Activated T-cell treated with anti-CD3 and anti-CD28 coated beads, Interleukin-2, amount 50 U/mL, for 4 hours (primary cell): Measurements from ENCODE around the gene CDKAL1. TPM values are rescaled to one million over a fixed set of nuclear protein-coding genes. Genes with fewer than 3 reads are reported as not detected.
A peak's percentile ranks its signal among the peaks of the same experiment; 100 is the strongest.

Experiments used
- ATAC-seq, 2 donors: fragments of 200-7000 bp; cut with Tn5 transposase; one replicate each; pipeline ENCODE4 v1.10.0; 2021
- DNase-seq: peaks from one replicate; pipeline ENCODE4 v3.0.0-alpha.2; 2020
- H3K27me3 Mint-ChIP-seq: one replicate; pipeline ENCODE4 v1.8.0; 2021; ENCODE audit warnings: low read depth, mixed read lengths
- H3K36me3 Mint-ChIP-seq: one replicate; pipeline ENCODE4 v1.8.0; 2022; ENCODE audit warnings: mixed read lengths; ENCODE audit not compliant: insufficient read depth
- H3K4me1 Mint-ChIP-seq: one replicate; pipeline ENCODE4 v1.8.0; 2021; ENCODE audit warnings: low read depth, mixed read lengths
- H3K4me3 Mint-ChIP-seq: one replicate; pipeline ENCODE4 v1.8.0; 2021; ENCODE audit warnings: mild to moderate bottlenecking, moderate library complexity, mixed read lengths
- H3K9me3 Mint-ChIP-seq: one replicate; pipeline ENCODE4 v1.8.0; 2021; ENCODE audit warnings: mixed read lengths
- total RNA-seq, 3 donors: library from RNA; stranded (reverse); gene quantifications; one replicate each; pipeline ENCODE4 v1.2.1, GENCODE V29; 2021

The CDKAL1 gene
- total RNA-seq, 3 donors from 2014 or later: 23.2 to 26.0 (median 23.6) TPM

DNA sequence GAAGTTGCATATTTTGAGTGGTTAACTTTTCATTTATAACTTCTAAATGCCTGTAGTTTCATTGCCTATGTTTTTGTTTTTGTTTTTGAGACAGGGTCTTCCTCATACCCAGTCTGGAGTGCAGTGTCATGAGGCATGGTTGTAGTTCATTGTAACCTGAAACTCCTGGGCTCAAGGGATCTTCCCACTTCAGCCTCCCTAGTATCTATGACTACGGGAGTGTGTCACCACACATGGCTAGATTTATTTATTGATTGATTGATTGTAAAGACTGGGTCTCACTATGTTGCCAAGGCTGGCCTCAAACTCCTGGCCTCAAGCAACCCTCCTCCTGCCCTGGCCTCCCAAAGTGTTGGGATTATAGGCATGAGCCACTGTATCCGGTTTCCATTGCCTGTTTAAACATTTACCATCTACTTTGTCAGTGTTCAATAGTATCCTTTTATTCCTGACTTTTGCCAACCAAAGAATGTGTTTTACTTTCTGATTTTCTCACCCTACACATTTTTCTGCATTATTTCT, 144.6 kb downstream of the CDKAL1 start:
- DNase-seq: no peak
- no peak for ATAC-seq
- Mint-ChIP-seq H3K4me3 (no peak overlapping the region), H3K4me1 (peaks cover 21% of the 10 kb centered on the region), H3K9me3 (no peaks in the 10 kb centered on the region), H3K27me3 (no peaks in the 10 kb centered on the region), H3K36me3 (peaks cover 8% of the 10 kb centered on the region)

- ATAC-seq (no peak), DNase-seq (no peak)
- Mint-ChIP-seq H3K27me3 (no peaks in the 10 kb centered on the region), H3K4me1 (peaks cover 21% of the 10 kb centered on the region), H3K36me3 (peaks cover 17% of the 10 kb centered on the region), H3K9me3 (no peaks in the 10 kb centered on the region), H3K4me3 (no peak overlapping the region)
Measured at GRCh38 chr6:20680697-20681165, 146.5 kb downstream of the CDKAL1 start.

- Mint-ChIP-seq H3K27me3 (no peaks in the 10 kb centered on the region), H3K4me3 (no peak overlapping the region), H3K9me3 (no peaks in the 10 kb centered on the region), H3K36me3 (peaks cover 17% of the 10 kb centered on the region), H3K4me1 (peaks cover 21% of the 10 kb centered on the region)
- ATAC-seq (no peak), DNase-seq (no peak)
Measured at GRCh38 chr6:20681243-20681684, 147.0 kb downstream of the CDKAL1 start.

- Mint-ChIP-seq H3K36me3 (peaks cover 14% of the 10 kb centered on the region), H3K27me3 (no peaks in the 10 kb centered on the region), H3K4me1 (peaks cover 33% of the 10 kb centered on the region), H3K9me3 (no peaks in the 10 kb centered on the region), H3K4me3 (no peak overlapping the region)
- ATAC-seq (no peak), DNase-seq (no peak)
Measured at GRCh38 chr6:20684474-20684873, 150.2 kb downstream of the CDKAL1 start.

DNA sequence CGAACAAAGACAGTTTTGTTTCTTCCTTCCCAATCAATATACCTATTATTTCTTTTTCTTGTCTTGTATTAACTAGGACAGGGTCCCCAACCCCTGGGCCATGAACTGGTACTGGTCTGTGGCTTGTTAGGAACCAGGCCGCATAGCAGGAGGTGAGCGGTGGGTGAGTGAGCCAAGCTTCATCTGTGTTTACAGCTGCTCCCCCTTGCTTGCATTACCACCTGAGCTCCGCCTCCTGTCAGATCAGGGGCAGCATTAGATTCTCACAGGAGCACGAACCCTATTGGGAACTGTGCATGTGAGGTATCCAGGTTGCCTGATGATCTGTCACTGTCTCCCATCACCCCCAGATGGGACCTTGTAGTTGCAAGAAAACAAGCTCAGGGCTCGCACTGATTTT, 151.9 kb downstream of the CDKAL1 start:
- H3K36me3 Mint-ChIP-seq: peaks cover 14% of the 10 kb centered on the region
- H3K9me3 Mint-ChIP-seq: no peaks in the 10 kb centered on the region
- H3K27me3 Mint-ChIP-seq: no peaks in the 10 kb centered on the region
- no peak for ATAC-seq
- DNase-seq: no peak
- H3K4me3 Mint-ChIP-seq: no peak overlapping the region
- H3K4me1 Mint-ChIP-seq: peaks cover 28% of the 10 kb centered on the region

DNA sequence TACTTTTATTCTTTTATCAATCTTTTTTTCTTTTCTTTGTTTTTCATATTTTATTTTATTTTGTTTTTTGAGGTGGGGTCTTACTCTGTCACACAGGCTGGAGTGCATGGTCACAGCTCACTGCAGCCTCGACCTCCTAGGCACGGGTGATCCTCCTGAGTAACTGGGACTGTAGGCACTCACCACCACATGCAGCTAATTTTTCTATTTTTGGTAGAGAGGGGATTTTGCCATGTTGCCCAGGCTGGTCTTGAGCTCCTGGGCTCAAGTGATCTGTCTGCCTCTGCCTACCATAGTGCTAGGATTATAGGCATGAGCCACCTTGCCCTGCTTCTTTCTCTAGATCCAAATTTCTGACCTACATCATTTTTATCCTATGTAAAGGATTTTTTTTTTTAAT, 153.2 kb downstream of the CDKAL1 start:
- no peak for ATAC-seq
- H3K36me3 Mint-ChIP-seq: peaks cover 14% of the 10 kb centered on the region

GRCh38 chr6:20688710-20689500, 154.6 kb downstream of the CDKAL1 start:
- Mint-ChIP-seq H3K36me3 (peaks cover 12% of the 10 kb centered on the region), H3K4me1 (peaks cover 33% of the 10 kb centered on the region), H3K4me3 (peak overlapping the region; percentile 3), H3K27me3 (no peaks in the 10 kb centered on the region), H3K9me3 (no peaks in the 10 kb centered on the region)
- ATAC-seq: peak; percentile 80 to 87
- no peak for DNase-seq

More for the DNA sequence above, 153.2 kb downstream of the CDKAL1 start:
- H3K27me3 Mint-ChIP-seq: no peaks in the 10 kb centered on the region
- DNase-seq: no peak
- H3K4me1 Mint-ChIP-seq: peaks cover 30% of the 10 kb centered on the region
- no peak overlapping the region for H3K4me3 Mint-ChIP-seq
- H3K9me3 Mint-ChIP-seq: no peaks in the 10 kb centered on the region

- no peaks in the 10 kb centered on the region for H3K9me3 Mint-ChIP-seq
- peaks cover 4% of the 10 kb centered on the region for H3K36me3 Mint-ChIP-seq
- ATAC-seq (no peak), DNase-seq (no peak)
- peaks cover 35% of the 10 kb centered on the region for H3K4me1 Mint-ChIP-seq
- no peaks in the 10 kb centered on the region for H3K27me3 Mint-ChIP-seq
- no peak overlapping the region for H3K4me3 Mint-ChIP-seq
Measured at GRCh38 chr6:20691185-20691584, 156.9 kb downstream of the CDKAL1 start.

DNA sequence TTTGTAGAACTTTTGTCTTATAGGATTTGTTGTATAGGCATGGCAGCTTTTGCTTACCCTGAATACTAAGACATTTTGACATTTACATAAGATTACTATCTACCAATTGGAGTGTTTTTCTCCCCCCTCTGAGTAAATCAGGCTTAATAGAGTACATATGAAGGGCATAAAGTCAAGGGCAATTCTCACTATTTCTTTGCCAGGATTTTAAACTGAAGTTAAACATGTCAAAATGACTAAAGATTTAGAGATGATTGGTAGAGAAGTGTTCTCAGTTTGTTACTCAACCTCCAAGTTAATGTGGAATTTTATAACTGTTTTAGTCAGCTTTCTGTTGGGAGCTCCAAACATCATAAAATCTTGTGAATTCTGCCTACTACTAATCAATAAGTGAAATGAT, 157.8 kb downstream of the CDKAL1 start:
- DNase-seq: no peak
- Mint-ChIP-seq H3K27me3 (no peaks in the 10 kb centered on the region), H3K9me3 (no peaks in the 10 kb centered on the region), H3K4me1 (peaks cover 35% of the 10 kb centered on the region), H3K4me3 (no peak overlapping the region), H3K36me3 (peaks cover 4% of the 10 kb centered on the region)
- ATAC-seq: no peak

DNA sequence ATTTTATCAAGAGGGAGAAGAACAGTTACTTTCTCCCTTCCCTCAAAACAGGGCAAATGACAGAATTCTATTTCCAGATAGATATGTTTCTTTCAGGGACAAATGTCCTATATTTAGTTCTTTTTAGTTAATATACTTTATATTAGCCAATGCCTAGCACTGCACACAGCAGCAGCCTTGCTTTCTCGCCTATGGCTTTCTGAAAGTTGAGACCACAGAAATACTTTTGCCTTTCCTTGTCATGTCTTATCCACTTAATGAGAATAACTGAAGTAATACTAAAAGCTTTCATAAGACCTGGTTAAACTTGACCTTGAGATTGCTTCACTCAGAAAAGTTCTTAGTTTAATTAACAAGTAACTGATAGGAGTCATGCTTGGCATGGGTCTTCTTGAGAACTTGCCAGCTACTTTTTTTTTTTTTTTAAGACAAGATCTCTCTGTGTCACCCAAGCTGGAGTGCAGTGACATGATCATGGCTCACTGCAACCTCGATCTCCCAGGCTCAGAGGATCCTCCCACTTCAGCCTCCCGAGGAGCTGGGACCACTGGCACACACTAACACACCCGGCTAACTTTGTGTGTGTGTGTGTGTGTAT, 159.3 kb downstream of the CDKAL1 start:
- DNase-seq (no peak), ATAC-seq (no peak)
- Mint-ChIP-seq H3K4me1 (peaks cover 29% of the 10 kb centered on the region), H3K27me3 (no peaks in the 10 kb centered on the region), H3K36me3 (no peaks in the 10 kb centered on the region), H3K9me3 (no peaks in the 10 kb centered on the region), H3K4me3 (no peak overlapping the region)

DNA sequence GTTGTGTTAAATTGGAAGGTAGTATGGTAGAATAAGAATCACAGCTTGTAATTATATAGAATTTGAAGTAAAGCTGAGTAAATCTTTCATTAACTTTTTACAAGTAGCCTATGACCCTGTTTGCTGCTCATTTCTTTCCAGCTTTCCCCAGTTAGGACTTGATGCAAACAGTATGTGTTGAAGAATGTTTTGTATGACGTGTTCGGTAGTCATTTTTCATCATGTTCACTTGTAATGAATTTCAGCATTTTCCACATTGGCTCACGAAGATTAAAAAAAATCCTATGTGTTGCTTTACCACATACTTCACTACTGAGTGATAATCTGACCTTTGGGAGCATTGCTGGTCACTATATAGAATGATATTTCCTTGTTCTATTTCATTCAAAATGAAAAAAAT, 162.4 kb downstream of the CDKAL1 start:
- no peaks in the 10 kb centered on the region for H3K27me3 Mint-ChIP-seq
- H3K4me1 Mint-ChIP-seq: peaks cover 19% of the 10 kb centered on the region
- no peaks in the 10 kb centered on the region for H3K9me3 Mint-ChIP-seq
- no peak overlapping the region for H3K4me3 Mint-ChIP-seq
- DNase-seq (no peak), ATAC-seq (no peak)
- no peaks in the 10 kb centered on the region for H3K36me3 Mint-ChIP-seq

DNA sequence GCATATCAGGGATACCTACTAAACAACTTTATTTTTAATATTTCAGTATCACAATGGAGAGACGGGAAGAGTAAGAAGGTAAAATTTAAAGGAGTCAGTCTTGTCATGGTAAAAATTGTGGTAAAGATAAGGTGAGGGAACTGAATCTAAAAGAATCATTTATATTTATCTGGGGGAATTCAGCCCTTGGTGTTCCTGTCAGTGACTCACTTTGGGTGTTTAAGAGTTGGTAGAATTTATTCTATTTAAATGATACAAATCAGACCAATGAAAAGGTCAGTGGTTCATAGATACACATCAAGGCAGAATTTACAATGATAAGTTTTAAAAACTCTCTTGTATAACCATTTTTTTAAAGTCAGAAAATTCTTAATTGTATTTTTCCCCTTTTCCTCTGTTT, 164.4 kb downstream of the CDKAL1 start:
- Mint-ChIP-seq H3K27me3 (no peaks in the 10 kb centered on the region), H3K4me1 (peaks cover 16% of the 10 kb centered on the region), H3K9me3 (no peaks in the 10 kb centered on the region), H3K36me3 (no peaks in the 10 kb centered on the region), H3K4me3 (no peak overlapping the region)
- ATAC-seq (no peak), DNase-seq (no peak)

- Mint-ChIP-seq H3K27me3 (no peaks in the 10 kb centered on the region), H3K4me3 (no peak overlapping the region), H3K9me3 (no peaks in the 10 kb centered on the region), H3K4me1 (peaks cover 21% of the 10 kb centered on the region), H3K36me3 (no peaks in the 10 kb centered on the region)
- ATAC-seq (no peak), DNase-seq (no peak)
Measured at GRCh38 chr6:20699402-20699801, 165.1 kb downstream of the CDKAL1 start.

DNA sequence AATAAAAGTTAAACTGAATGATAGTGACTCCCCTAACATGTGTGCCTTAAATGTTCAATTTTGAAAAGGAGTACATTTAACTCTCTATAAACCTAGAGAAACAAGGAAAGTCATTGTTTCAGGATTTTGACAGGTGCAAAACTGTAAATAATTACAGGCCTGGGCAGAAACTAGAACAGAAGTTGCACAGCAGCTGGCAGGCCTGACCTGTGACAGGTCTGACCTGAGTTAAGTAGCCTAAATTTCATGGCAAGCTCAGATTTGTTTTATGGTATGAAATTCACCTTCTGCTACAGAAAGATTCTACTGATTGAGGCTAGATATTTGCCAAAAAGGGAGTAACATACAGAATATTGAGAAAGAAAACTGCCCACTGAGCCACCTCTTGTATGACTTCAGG, 166.1 kb downstream of the CDKAL1 start:
- H3K27me3 Mint-ChIP-seq: no peaks in the 10 kb centered on the region
- no peak overlapping the region for H3K4me3 Mint-ChIP-seq
- H3K36me3 Mint-ChIP-seq: no peaks in the 10 kb centered on the region
- peaks cover 21% of the 10 kb centered on the region for H3K4me1 Mint-ChIP-seq
- DNase-seq (no peak), ATAC-seq (no peak)
- no peaks in the 10 kb centered on the region for H3K9me3 Mint-ChIP-seq

DNA sequence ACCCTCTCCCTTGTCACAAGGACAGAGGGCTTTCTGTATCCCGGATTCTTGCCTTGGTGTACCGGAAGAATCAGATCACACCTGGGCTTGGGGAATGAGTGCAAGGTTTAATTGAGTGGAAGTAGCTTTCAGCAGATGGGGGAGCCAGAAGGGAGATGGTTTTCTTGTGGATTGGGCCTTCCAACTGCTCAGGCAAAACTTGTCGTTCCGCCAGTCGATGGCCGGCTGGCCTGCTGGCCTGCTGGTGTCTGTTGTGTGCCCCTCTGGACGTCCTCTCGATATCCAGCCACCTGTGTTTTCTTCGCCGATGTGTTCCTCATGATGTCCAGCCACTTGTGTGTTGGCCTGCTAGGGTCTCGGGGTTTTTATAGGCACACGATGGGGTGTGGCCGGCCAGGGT, 168.1 kb downstream of the CDKAL1 start:
- DNase-seq (no peak), ATAC-seq (no peak)
- no peak overlapping the region for H3K4me3 Mint-ChIP-seq
- no peaks in the 10 kb centered on the region for H3K27me3 Mint-ChIP-seq
- no peaks in the 10 kb centered on the region for H3K36me3 Mint-ChIP-seq
- H3K4me1 Mint-ChIP-seq: peaks cover 40% of the 10 kb centered on the region
- H3K9me3 Mint-ChIP-seq: no peaks in the 10 kb centered on the region
